GM12878 (cell line): ENCODE measurements around the gene NUBP1. TPM values are rescaled to one million over a fixed set of nuclear protein-coding genes. Genes with fewer than 3 reads are reported as not detected.

Source experiments
- ATAC-seq: fragments of 200-7000 bp; cut with Tn5 transposase; 3 replicates; pipeline ENCODE4 v1.9.1; 2020; ENCODE audit warnings: mild to moderate bottlenecking, moderate library complexity
- BruUV-seq: library from RNA; stranded (reverse); fragments of 400-500 nt; replicated peaks from 2 replicates; lab custom pipeline; 2021; lab: Mats Ljungman, UMichigan
- CTCF ChIA-PET: fragments of 300-600 bp; sonication (Branson Sonifier 250); formaldehyde crosslinking; extraction: SDS; loops from one replicate; lab custom pipeline; 2021; ENCODE audit warnings: inconsistent platforms; lab: Yijun Ruan, JAX
- POLR2A ChIA-PET: fragments of 350-600 bp; formaldehyde crosslinking; extraction: SDS; loops from one replicate; lab custom pipeline; 2021; ENCODE audit warnings: inconsistent platforms; lab: Charles Lee
- RAD21 ChIA-PET: fragments of 300-600 bp; sonication (Branson Sonifier 250); formaldehyde crosslinking; loops from one replicate; lab custom pipeline; 2023; ENCODE audit warnings: antibody characterized with exemption; ENCODE audit not compliant: unreplicated experiment; lab: Charles Lee
- SMC1A ChIA-PET: fragments of 300-600 bp; sonication (Branson Sonifier 250); formaldehyde crosslinking; loops from one replicate; lab custom pipeline; 2023; ENCODE audit not compliant: unreplicated experiment, uncharacterized antibody; lab: Charles Lee
- DNase-seq: peaks from one replicate; pipeline ENCODE4 v3.0.0-alpha.2; 2011; ENCODE audit warnings: low read depth, low spot score
- FAIRE-seq: peaks from 3 replicates; lab custom pipeline; 2011; peaks lifted over from hg19 to GRCh38; lab: Jason Lieb, UNC
- H2AFZ ChIP-seq: 2 replicates; pipeline ENCODE4 v1.6.0; 2011; ENCODE audit warnings: low read depth, low read length, control low read depth; ENCODE audit not compliant: control insufficient read depth
- H3K27ac ChIP-seq: 2 replicates; pipeline ENCODE4 v1.5.1; 2011; ENCODE audit warnings: control low read depth; ENCODE audit not compliant: control insufficient read depth, insufficient read depth
- H3K27me3 ChIP-seq, 2 experiments: replicated peaks in 1 of 2; 2 replicates each; pipeline versions ENCODE4 v1.6.0 to v1.6.1; 2011; ENCODE audit warnings: low read length in 1 of 2; ENCODE audit not compliant: control insufficient read depth in 2 of 2, insufficient read depth in 2 of 2
- H3K36me3 ChIP-seq, 2 experiments: 2 replicates each; pipeline ENCODE4 v1.5.1; 2011; ENCODE audit warnings: low read length in 1 of 2; ENCODE audit not compliant: control insufficient read depth in 2 of 2, insufficient read depth in 2 of 2
- H3K4me1 ChIP-seq: 2 replicates; pipeline ENCODE4 v1.6.1; 2011; ENCODE audit warnings: mild to moderate bottlenecking, low read length, moderate library complexity, mixed read lengths; ENCODE audit not compliant: control insufficient read depth, insufficient read depth
- H3K4me2 ChIP-seq: 2 replicates; pipeline ENCODE4 v1.6.0; 2011; ENCODE audit warnings: control low read depth; ENCODE audit not compliant: control insufficient read depth, insufficient read depth
- H3K4me3 ChIP-seq: fragments of 200-600 bp; sonication (generic); 2 replicates; pipeline ENCODE4 v1.5.1; 2016
- H3K79me2 ChIP-seq: 2 replicates; pipeline ENCODE4 v1.6.0; 2011; ENCODE audit warnings: low read length; ENCODE audit not compliant: control insufficient read depth, insufficient read depth
- H3K9ac ChIP-seq: 2 replicates; pipeline ENCODE4 v1.8.0; 2011; ENCODE audit warnings: low read length, control low read depth, mixed read lengths; ENCODE audit not compliant: control insufficient read depth, insufficient read depth
- H3K9me3 ChIP-seq: replicated peaks from 3 replicates; pipeline ENCODE4 v1.5.1; 2011; ENCODE audit warnings: mild to moderate bottlenecking, low read length; ENCODE audit not compliant: control insufficient read depth, insufficient read depth
- H4K20me1 ChIP-seq: 2 replicates; pipeline ENCODE4 v1.6.0; 2011; ENCODE audit not compliant: control insufficient read depth, insufficient read depth
- CBX5 ChIP-seq: sonication (generic); IDR thresholded peaks from 2 replicates; pipeline ENCODE4 v1.6.1; 2016; ENCODE audit warnings: low read depth, moderate library complexity, mild to moderate bottlenecking, inconsistent platforms
- NR2F1 ChIP-seq: fragments of 450-650 bp; conservative IDR thresholded peaks from 2 replicates; pipeline ENCODE4 v1.6.1; 2017; ENCODE audit warnings: mild to moderate bottlenecking
- SIN3A ChIP-seq: IDR thresholded peaks from 2 replicates; pipeline ENCODE4 v1.6.1; 2012; ENCODE audit warnings: low read depth, low read length, improper control_type of control experiment
- WRNIP1 ChIP-seq: IDR thresholded peaks from 2 replicates; pipeline ENCODE4 v1.6.1; 2011; ENCODE audit warnings: low read depth, low read length, improper control_type of control experiment, borderline replicate concordance
- ZBTB11 ChIP-seq: fragments of 450-650 bp; formaldehyde crosslinking; IDR thresholded peaks from 2 replicates; pipeline ENCODE4 v1.5.0; 2022; ENCODE audit warnings: mild to moderate bottlenecking, missing genetic modification characterization
- WGBS: methylation state at CpG from one replicate; pipeline ENCODE4 v1.1.6; 2016; ENCODE audit warnings: low lambda C conversion rate; ENCODE audit not compliant: insufficient replicate concordance, insufficient coverage; ENCODE audit errors: missing lambda C conversion rate; 5-methylcytosine and 5-hydroxymethylcytosine counted together
- in situ Hi-C: fragments of 300-500 bp; cut with MboI; formaldehyde crosslinking; loops from 9 replicates; pipeline ENCODE4 v1.14.3; 2018; ENCODE audit warnings: mixed read lengths
- intact Hi-C: fragments of 100-400 bp; cut with micrococcal nuclease; formaldehyde crosslinking; loops from one replicate; pipeline ENCODE4 v1.14.2; 2022; ENCODE audit not compliant: unreplicated experiment
- polyA plus RNA-seq, 11 experiments: library from polyadenylated mRNA; depleted of rRNA in 4 of 11; unstranded in 6 of 11; stranded (reverse) in 5 of 11; fragments of >200 nt; fragmentation: Nextera tagmentation in 4 of 11; fragmentation: Illumina TruSeq in 1 of 11; extraction: Ambion mirVana in 4 of 11; extraction: Trizol in 1 of 11; gene quantifications; 1 replicate in 1 of 11; 2 replicates in 10 of 11; pipeline versions ENCODE4 v1.2.1 to v1.2.3, GENCODE V29; 2011 to 2016; ENCODE audit warnings: inconsistent platforms in 2 of 11, missing spikeins in 2 of 11, low read depth in 1 of 11
- total RNA-seq, 4 experiments: library from RNA; depleted of rRNA in 3 of 4; stranded (reverse); fragments of >200 nt in 3 of 4; fragmentation: Illumina TruSeq in 1 of 4; extraction: Trizol in 1 of 4; gene quantifications; 2 replicates each; pipeline versions ENCODE4 v1.2.1 to v1.2.3, GENCODE V29; 2013 to 2021
- TF ChIP-seq, protein P1 (sequence below): fragments of 450-650 bp; IDR thresholded peaks from 2 replicates; pipeline ENCODE4 v1.6.1; 2014; ENCODE audit warnings: mild to moderate bottlenecking

NUBP1 gene
- total and polyA plus RNA-seq, 10 of the 15 experiments (the other 5 are each of a cell fraction or from before 2014, with no cell fraction given) = 31.0 to 74.9 (median 58.3) TPM

GRCh38 chr16:10762336-10763016 is 18.8 kb downstream of the NUBP1 start:
- no peak for DNase-seq
- POLR2A ChIA-PET = no interaction called here

More at GRCh38 chr16:10762336-10763016, 18.8 kb downstream of the NUBP1 start:
- Histone ChIP-seq H3K9me3 (no peaks in the 10 kb centered on the region; the same call in 2 of the 3 replicates), H3K79me2 (no peaks in the 10 kb centered on the region), H3K27me3 (no peaks in the 10 kb centered on the region), H3K4me1 (peaks cover 13% of the 10 kb centered on the region), H3K27ac (no peak overlapping the region), H3K36me3 (peaks cover 40 to 41% of the 10 kb centered on the region in 2 experiments), H2AFZ (no peak overlapping the region), H3K4me3 (no peak overlapping the region), H4K20me1 (no peaks in the 10 kb centered on the region), H3K9ac (no peak overlapping the region), H3K4me2 (no peak overlapping the region)
- intact Hi-C loops (no loop called here), in situ Hi-C loops (no loop called here)
- ChIA-PET RAD21 (no interaction called here), CTCF (no interaction called here), SMC1A (no interaction called here)
- TF ChIP-seq, protein P1, sequence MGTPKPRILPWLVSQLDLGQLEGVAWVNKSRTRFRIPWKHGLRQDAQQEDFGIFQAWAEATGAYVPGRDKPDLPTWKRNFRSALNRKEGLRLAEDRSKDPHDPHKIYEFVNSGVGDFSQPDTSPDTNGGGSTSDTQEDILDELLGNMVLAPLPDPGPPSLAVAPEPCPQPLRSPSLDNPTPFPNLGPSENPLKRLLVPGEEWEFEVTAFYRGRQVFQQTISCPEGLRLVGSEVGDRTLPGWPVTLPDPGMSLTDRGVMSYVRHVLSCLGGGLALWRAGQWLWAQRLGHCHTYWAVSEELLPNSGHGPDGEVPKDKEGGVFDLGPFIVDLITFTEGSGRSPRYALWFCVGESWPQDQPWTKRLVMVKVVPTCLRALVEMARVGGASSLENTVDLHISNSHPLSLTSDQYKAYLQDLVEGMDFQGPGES = no peak
- TF ChIP-seq ZBTB11 (CRISPR knock-in tag) = no peak
- no peak for TF ChIP-seq SIN3A
- no peak for TF ChIP-seq WRNIP1
- no peak for TF ChIP-seq CBX5
- TF ChIP-seq NR2F1 = no peak
- WGBS = 91% methylated on average over 24 of the region's 35 CpGs
- ATAC-seq (no peak), FAIRE-seq (no peak)
- BruUV-seq = no TSS peak
